RWPE1 (cell line): ENCODE data around the gene FAM20C.

Experiments used
- CTCF ChIA-PET: fragments of 350-600 bp; sonication (Branson Sonifier 250); formaldehyde crosslinking; extraction: SDS; loops from one replicate; lab custom pipeline; 2021; lab: Yijun Ruan, JAX
- POLR2A ChIA-PET: fragments of 400-600 bp; formaldehyde crosslinking; extraction: SDS; loops from one replicate; lab custom pipeline; 2020; ENCODE audit warnings: antibody characterized with exemption; ENCODE audit not compliant: low non-redundant PET; lab: Yijun Ruan, JAX
- DNase-seq: peaks from one replicate; pipeline ENCODE4 v3.0.0; 2012; ENCODE audit warnings: low spot score
- H3K27ac ChIP-seq: fragments of 450-650 bp; 2 replicates; pipeline ENCODE4 v1.5.1; 2017
- TF ChIP-seq, protein P1 (sequence below): fragments of 450-650 bp; conservative IDR thresholded peaks from 2 replicates; pipeline ENCODE4 v1.5.1; 2017; ENCODE audit warnings: low read depth, mild to moderate bottlenecking

FAM20C gene

DNA sequence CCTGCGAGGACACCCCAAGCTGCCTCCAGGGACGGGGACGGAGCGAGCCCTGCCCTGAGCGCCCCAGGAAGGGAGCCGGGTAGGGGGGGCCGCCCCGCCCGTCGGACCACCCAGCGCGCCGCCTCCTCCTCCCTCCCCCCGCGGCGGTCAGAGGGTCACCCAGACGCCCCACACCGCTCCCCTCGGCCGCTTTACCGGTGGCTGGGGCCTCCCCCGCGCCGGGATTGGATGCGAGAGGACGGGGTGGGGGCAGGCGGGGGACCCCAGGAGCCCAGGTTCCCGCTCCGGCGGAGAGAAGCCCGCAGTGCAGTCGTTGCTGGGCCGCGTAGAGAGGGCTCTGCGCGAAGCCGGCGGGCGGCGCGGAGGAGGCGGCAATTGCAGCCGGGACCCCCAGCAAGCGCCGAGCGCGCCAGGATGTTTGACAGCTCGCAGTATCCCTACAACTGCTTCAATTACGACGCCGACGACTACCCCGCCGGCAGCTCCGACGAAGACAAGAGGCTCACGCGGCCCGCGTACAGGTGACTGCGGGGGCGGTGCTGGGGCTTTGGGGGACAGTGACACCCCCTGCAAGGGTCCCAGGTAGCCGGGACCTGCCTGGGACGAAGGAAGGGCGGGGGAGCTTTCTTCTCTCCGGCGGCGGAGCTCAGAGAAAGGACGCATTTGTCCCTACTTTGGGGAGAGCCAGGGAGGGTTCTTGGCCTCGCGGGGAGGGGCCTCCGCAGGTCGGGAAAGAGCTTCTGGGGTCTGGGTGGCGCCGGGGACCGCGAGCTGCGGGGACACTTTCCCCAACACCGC, 97.6 kb downstream of the FAM20C start, which contains the start of gene FOXL3:
FOXL3 (plus strand) TSS at position 415 of the 798 bp plus-strand sequence; CDS start at position 415, 0 bp downstream.
- H3K27ac ChIP-seq, result no peak within 1 kb of the TSS
- CTCF ChIA-PET, result interaction anchor here (0.6 to 0.7 kb wide), 2 partner anchors 27 to 693 kb away, joined by 3 to 4 read pairs; no protein-coding TSS in a partner anchor
- TF ChIP-seq, protein P1, sequence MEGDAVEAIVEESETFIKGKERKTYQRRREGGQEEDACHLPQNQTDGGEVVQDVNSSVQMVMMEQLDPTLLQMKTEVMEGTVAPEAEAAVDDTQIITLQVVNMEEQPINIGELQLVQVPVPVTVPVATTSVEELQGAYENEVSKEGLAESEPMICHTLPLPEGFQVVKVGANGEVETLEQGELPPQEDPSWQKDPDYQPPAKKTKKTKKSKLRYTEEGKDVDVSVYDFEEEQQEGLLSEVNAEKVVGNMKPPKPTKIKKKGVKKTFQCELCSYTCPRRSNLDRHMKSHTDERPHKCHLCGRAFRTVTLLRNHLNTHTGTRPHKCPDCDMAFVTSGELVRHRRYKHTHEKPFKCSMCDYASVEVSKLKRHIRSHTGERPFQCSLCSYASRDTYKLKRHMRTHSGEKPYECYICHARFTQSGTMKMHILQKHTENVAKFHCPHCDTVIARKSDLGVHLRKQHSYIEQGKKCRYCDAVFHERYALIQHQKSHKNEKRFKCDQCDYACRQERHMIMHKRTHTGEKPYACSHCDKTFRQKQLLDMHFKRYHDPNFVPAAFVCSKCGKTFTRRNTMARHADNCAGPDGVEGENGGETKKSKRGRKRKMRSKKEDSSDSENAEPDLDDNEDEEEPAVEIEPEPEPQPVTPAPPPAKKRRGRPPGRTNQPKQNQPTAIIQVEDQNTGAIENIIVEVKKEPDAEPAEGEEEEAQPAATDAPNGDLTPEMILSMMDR, result no peak
- POLR2A ChIA-PET, result no interaction called here
- no peak for DNase-seq

DNA sequence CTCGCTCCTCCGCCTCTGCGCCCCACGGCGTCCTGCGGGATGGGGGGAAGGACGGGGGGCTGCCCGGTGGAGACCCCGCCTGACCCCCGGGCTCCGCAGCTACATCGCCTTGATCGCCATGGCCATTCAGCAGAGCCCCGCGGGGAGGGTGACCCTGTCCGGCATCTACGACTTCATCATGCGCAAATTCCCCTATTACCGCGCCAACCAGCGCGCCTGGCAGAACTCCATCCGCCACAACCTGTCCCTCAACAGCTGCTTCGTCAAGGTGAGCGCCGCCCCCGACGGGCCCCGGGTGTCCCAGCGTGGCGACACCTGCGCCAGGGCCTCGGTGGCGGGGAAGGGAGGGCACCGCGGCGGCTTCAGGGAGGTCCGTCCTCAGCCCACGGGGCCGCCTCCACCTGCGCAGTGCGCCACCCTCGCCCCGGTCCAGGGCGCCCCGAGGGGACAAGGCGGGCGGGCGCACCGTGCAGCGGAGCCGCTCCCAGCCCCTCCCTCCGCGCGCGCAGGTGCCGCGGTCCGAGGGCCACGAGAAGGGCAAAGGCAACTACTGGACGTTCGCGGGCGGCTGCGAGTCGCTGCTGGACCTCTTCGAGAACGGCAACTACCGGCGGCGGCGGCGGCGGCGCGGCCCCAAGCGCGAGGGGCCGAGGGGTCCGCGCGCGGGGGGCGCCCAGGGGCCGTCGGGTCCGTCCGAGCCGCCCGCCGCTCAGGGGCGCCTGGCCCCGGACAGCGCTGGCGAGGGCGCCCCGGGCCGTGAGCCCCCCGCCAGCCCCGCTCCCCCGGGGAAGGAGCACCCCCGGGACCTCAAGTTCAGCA, 98.4 kb downstream of the FAM20C start:
- no peak for DNase-seq
- POLR2A ChIA-PET, result no interaction called here
- TF ChIP-seq, protein P1, result no peak
- CTCF ChIA-PET, result interaction anchor here (0.6 kb wide), 1 partner anchor 692 kb away, joined by 4 read pairs; no protein-coding TSS in a partner anchor
- no peak overlapping the region for H3K27ac ChIP-seq

DNA sequence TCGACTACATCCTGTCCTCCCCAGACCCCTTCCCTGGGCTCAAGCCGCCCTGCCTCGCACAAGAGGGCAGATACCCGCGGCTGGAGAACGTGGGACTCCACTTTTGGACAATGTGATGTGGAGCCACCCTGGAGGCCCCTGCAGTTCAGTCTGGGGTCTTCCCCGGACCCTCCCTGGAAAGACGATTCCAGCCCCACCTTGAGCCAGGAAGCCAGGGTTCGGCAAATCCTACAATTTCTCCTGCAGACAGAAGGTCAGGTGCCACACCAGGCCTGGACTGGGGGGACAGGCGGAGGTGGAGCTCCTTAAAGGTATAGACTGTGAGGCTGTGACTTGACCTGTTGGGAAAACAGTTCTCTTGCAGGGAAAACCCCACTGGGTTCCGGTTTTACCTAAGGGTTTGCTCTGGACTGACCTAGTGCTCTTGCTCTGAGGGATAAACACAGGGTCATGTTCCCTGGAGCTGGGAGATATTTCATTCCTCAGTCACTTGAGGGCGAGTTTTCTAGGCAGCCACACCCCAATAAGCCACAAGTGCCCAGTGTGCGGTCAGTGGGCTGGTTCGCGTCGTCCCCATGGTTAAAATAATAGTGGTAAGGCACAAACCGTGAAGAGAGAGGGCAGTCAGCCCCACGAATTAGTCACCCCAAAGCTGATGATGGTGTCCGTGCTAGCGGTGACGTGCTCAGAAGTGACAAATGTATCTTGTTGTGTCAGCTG, 99.2 kb downstream of the FAM20C start:
- TF ChIP-seq, protein P1, result no peak
- no peak for DNase-seq
- no peak overlapping the region for H3K27ac ChIP-seq
- CTCF ChIA-PET, result no interaction called here
- POLR2A ChIA-PET, result no interaction called here

DNA sequence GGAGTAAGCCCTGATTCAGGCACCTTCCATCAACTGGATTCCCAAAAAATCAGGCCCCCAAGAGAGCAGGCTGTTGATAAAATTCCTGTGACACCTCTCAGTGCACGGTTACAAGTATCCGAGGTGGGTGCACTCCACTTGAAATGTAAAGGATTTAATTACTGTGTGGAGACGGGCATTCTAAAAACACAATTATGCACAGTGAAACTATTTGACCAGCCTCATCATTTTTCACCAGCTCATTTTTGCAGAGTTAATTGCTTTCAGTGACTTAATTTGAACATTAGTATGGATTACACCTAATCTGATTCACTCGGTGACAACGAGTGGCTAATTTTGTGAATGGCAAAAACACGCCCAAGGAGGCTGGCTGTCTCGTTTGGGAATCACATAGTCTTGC, 99.9 kb downstream of the FAM20C start:
- ChIA-PET POLR2A (no interaction called here), CTCF (no interaction called here)
- H3K27ac ChIP-seq, result no peak overlapping the region
- TF ChIP-seq, protein P1, result no peak
- DNase-seq, result no peak

DNA sequence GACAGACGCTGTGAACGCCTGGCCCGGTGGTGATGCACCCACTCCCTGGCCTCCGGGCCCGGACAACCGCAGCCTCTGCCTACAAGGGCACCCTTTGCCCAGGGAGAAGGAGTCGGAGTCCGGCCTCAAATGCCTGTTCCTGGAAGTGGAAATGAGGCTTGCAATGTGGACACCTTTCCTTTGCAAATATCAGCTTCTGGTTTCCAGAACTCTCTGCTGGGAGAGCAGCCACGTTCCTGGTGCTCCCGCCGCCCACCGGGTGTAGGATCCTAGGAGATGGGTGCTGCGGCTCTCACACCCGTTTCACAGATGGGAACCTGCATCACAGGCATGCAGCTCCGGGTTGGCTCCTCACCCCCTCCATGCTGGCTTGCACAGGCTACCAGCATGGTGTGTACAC, 100.5 kb downstream of the FAM20C start:
- ChIA-PET CTCF (no interaction called here), POLR2A (no interaction called here)
- DNase-seq, result no peak
- TF ChIP-seq, protein P1, result no peak
- H3K27ac ChIP-seq, result no peak overlapping the region
